Amygdala (tissue), 56 donors: Measurements from ENCODE around the gene SDK2.

Experiments used
- DNase-seq, 56 donors: peaks; one replicate each; lab custom pipeline; 2025; lab: John Stamatoyannopoulos, UW

The SDK2 gene

GRCh38 chr17:73652886-73653480 lies 8.7 kb upstream of the SDK2 start:
- no peak for DNase-seq

- DNase-seq: no peak
These were observed 6.5 kb upstream of the SDK2 start for GRCh38 chr17:73650617-73651200.

GRCh38 chr17:73650140-73650539 lies 5.9 kb upstream of the SDK2 start:
- DNase-seq: no peak

GRCh38 chr17:73648974-73649373 lies 4.7 kb upstream of the SDK2 start:
- no peak for DNase-seq

GRCh38 chr17:73648543-73648820 lies 4.2 kb upstream of the SDK2 start:
- no peak for DNase-seq

- DNase-seq: peak in 1 of 56 donors; percentile 6
These were observed 3.7 kb upstream of the SDK2 start for GRCh38 chr17:73647772-73648542.

- no peak for DNase-seq
These were observed 3.1 kb upstream of the SDK2 start for GRCh38 chr17:73647301-73647695.

- DNase-seq: peak in 4 of 56 donors; percentile 8 to 29 (median 19)
These were observed 2.4 kb upstream of the SDK2 start for GRCh38 chr17:73646409-73647300.

GRCh38 chr17:73645050-73645871 lies 1.0 kb upstream of the SDK2 start:
- DNase-seq: peak in 37 of 56 donors; percentile 21 to 80 (median 50)

- DNase-seq: no peak
These were observed 447 bp downstream of the SDK2 start for GRCh38 chr17:73643852-73644144.

- DNase-seq: peak in 13 of 56 donors; percentile 13 to 52 (median 36)
These were observed 1.0 kb downstream of the SDK2 start for GRCh38 chr17:73643001-73643851.

- no peak for DNase-seq
These were observed 1.6 kb downstream of the SDK2 start for GRCh38 chr17:73642659-73643000.

GRCh38 chr17:73641826-73642600 lies 2.2 kb downstream of the SDK2 start:
- no peak for DNase-seq

GRCh38 chr17:73640691-73641090 lies 3.6 kb downstream of the SDK2 start:
- DNase-seq: no peak

GRCh38 chr17:73639932-73640331 lies 4.3 kb downstream of the SDK2 start:
- no peak for DNase-seq

GRCh38 chr17:73639322-73639721 lies 4.9 kb downstream of the SDK2 start:
- DNase-seq: no peak

- no peak for DNase-seq
These were observed 5.7 kb downstream of the SDK2 start for GRCh38 chr17:73638556-73638955.

- no peak for DNase-seq
These were observed 6.4 kb downstream of the SDK2 start for GRCh38 chr17:73637866-73638265.
